Thyroid gland (tissue), 4 donors: Measurements from ENCODE around the gene HNRNPA2B1. TPM values are rescaled to one million over a fixed set of nuclear protein-coding genes. Genes with fewer than 3 reads are reported as not detected.

Experiments
- DNase-seq, 2 donors: peaks; one replicate each; pipeline ENCODE4 v3.0.0-alpha.2; 2019
- H3K27ac ChIP-seq, 3 donors: fragments of 200-600 bp; sonication (generic); 1 replicate in 2 of 3; 2 replicates in 1 of 3; pipeline ENCODE4 v1.5.1; 2016 to 2019; ENCODE audit warnings: mild to moderate bottlenecking in 1 of 3, moderate library complexity in 1 of 3
- H3K27me3 ChIP-seq: fragments of 200-600 bp; sonication (generic); one replicate; pipeline ENCODE4 v1.5.1; 2019
- H3K36me3 ChIP-seq, 2 donors: fragments of 200-600 bp; sonication (generic); one replicate each; pipeline ENCODE4 v1.5.1; 2016 to 2019
- H3K4me1 ChIP-seq, 2 donors: fragments of 200-600 bp; sonication (generic); one replicate each; pipeline ENCODE4 v1.5.1; 2017 to 2019
- H3K4me3 ChIP-seq, 3 donors: fragments of 200-600 bp; sonication (generic); replicated peaks in 1 of 3; 1 replicate in 2 of 3; 2 replicates in 1 of 3; pipeline ENCODE4 v1.5.1; 2016; ENCODE audit warnings: mild to moderate bottlenecking in 1 of 3
- H3K9me3 ChIP-seq: fragments of 200-600 bp; sonication (generic); one replicate; pipeline ENCODE4 v1.5.1; 2017
- POLR2A ChIP-seq, 2 donors: fragments of 450-650 bp; IDR thresholded peaks; one replicate each; pipeline ENCODE4 v1.6.1; 2017; ENCODE audit warnings: antibody characterized with exemption in 2 of 2, mild to moderate bottlenecking in 2 of 2, moderate library complexity in 1 of 2
- WGBS, 2 donors: methylation state at CpG; one replicate each; pipeline ENCODE4 v1.1.5; 2017; 5-methylcytosine and 5-hydroxymethylcytosine counted together
- intact Hi-C: fragments of 100-400 bp; cut with DNase I; formaldehyde crosslinking; loops from one replicate; pipeline ENCODE4 v1.15.1; 2023
- total RNA-seq, 4 donors: library from RNA; depleted of rRNA; stranded (reverse); fragments of >200 nt; gene quantifications; one replicate each; pipeline ENCODE4 v1.2.3, GENCODE V29; 2016
- TF ChIP-seq, protein P1 (sequence below), 6 experiments: fragments of 200-600 bp in 3 of 6; fragments of 450-650 bp in 3 of 6; sonication (generic) in 3 of 6; IDR thresholded peaks; one replicate each; pipeline ENCODE4 v1.5.1; 2016 to 2019; ENCODE audit warnings: antibody characterized with exemption in 6 of 6, mild to moderate bottlenecking in 2 of 6, inconsistent platforms in 1 of 6, moderate library complexity in 1 of 6

HNRNPA2B1 gene
- total RNA-seq, 4 donors from 2014 or later = 192 to 303 (median 239) TPM

DNA sequence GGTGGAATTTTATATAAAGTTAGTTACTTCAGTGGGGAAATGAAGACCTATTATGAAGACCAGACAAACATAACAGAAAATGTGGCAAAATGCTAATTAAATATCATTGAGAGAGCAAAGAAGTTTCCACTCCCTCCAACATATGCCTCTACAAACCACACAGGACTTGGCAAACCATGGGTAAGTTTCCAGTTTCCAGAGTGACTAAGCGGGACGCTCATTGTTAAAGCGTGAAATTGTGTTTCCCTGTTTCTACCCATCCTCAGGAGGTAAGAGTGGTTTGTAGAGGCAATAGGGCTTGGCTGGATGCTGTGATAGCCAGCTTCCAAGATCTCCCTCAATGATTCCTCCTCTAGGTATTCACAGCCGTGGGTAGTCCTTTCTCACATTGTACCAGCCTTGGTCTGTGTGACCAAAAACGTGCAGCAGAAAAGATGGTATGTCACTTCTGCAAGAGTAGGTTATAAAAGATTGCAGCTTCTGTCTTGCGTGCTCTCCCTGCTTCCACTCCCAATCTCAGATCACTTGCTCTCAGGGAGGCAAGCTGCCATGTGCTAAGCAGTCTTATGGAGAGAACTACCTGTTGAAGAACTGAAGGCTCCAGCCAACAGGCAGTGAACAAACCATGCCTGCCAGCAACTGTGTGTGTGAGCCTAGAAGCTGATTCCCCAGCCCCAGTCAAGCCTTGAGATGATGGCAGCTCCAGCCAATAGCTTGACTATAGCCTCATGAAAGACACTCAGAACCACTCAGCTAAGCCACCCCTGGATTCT, 36.7 kb upstream of the HNRNPA2B1 start:
- 91 to 93% methylated on average over 6 of the region's 6 CpGs for WGBS, 2 donors

GRCh38 chr7:26233902-26234511, 33.5 kb upstream of the HNRNPA2B1 start:
- no peaks in the 10 kb centered on the region for H3K27me3 ChIP-seq
- no peaks in the 10 kb centered on the region for H3K36me3 ChIP-seq
- H3K4me3 ChIP-seq = no peak overlapping the region
- WGBS, 2 donors = 86 to 88% methylated on average over 5 of the region's 5 CpGs
- H3K27ac ChIP-seq = no peak overlapping the region
- TF ChIP-seq POLR2A (IDR thresholded peaks at IDR 0.05) = no peak
- H3K9me3 ChIP-seq = no peaks in the 10 kb centered on the region
- no peaks in the 10 kb centered on the region for H3K4me1 ChIP-seq
- intact Hi-C loops = no loop called here
- no peak for DNase-seq

More for the DNA sequence above, 36.7 kb upstream of the HNRNPA2B1 start:
- Histone ChIP-seq H3K4me3 (no peak overlapping the region), H3K4me1 (no peaks in the 10 kb centered on the region), H3K36me3 (no peaks in the 10 kb centered on the region), H3K27me3 (no peaks in the 10 kb centered on the region), H3K9me3 (no peaks in the 10 kb centered on the region), H3K27ac (no peak overlapping the region)
- intact Hi-C loops = no loop called here
- DNase-seq = no peak
- no peak for TF ChIP-seq POLR2A (IDR thresholded peaks at IDR 0.05)
- TF ChIP-seq, protein P1, sequence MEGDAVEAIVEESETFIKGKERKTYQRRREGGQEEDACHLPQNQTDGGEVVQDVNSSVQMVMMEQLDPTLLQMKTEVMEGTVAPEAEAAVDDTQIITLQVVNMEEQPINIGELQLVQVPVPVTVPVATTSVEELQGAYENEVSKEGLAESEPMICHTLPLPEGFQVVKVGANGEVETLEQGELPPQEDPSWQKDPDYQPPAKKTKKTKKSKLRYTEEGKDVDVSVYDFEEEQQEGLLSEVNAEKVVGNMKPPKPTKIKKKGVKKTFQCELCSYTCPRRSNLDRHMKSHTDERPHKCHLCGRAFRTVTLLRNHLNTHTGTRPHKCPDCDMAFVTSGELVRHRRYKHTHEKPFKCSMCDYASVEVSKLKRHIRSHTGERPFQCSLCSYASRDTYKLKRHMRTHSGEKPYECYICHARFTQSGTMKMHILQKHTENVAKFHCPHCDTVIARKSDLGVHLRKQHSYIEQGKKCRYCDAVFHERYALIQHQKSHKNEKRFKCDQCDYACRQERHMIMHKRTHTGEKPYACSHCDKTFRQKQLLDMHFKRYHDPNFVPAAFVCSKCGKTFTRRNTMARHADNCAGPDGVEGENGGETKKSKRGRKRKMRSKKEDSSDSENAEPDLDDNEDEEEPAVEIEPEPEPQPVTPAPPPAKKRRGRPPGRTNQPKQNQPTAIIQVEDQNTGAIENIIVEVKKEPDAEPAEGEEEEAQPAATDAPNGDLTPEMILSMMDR (IDR thresholded peaks at IDR 0.05) = no peak

DNA sequence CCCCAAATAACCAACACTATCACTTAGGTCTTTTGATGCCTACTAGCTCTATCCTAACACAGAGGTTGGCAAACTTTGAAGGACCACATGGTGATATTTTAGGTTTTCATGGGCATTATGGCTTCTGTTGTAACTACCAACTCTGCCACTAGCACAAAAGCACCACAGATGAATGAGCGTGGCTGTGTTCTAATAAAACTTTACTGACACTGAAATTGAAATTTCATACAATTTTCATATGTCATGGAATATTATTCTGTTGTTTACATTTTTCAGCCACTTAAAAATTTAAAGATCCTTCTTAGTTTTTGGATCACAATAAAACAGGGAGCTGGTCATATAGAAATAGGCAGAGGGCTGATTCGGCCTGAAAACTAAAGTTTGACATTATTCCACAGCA, 27.4 kb upstream of the HNRNPA2B1 start:
- Histone ChIP-seq H3K4me3 (no peak overlapping the region), H3K36me3 (no peaks in the 10 kb centered on the region), H3K9me3 (no peaks in the 10 kb centered on the region), H3K27me3 (no peaks in the 10 kb centered on the region), H3K4me1 (no peaks in the 10 kb centered on the region), H3K27ac (no peak overlapping the region)
- intact Hi-C loops = no loop called here
- 95 to 96% methylated on average over 2 of the region's 2 CpGs for WGBS, 2 donors
- no peak for DNase-seq
- TF ChIP-seq POLR2A (IDR thresholded peaks at IDR 0.05) = no peak
- TF ChIP-seq, protein P1 (IDR thresholded peaks at IDR 0.05) = no peak

- Histone ChIP-seq H3K4me1 (no peaks in the 10 kb centered on the region), H3K9me3 (no peaks in the 10 kb centered on the region), H3K27me3 (no peaks in the 10 kb centered on the region), H3K36me3 (no peaks in the 10 kb centered on the region), H3K27ac (no peak overlapping the region), H3K4me3 (no peak overlapping the region)
- TF ChIP-seq, protein P1 (IDR thresholded peaks at IDR 0.05) = no peak
- no peak for TF ChIP-seq POLR2A (IDR thresholded peaks at IDR 0.05)
- intact Hi-C loops = no loop called here
- DNase-seq = no peak
- WGBS, 2 donors = 81 to 85% methylated on average over 5 of the region's 5 CpGs
These were observed 23.8 kb upstream of the HNRNPA2B1 start for GRCh38 chr7:26224359-26224758.

GRCh38 chr7:26216049-26216448, 15.5 kb upstream of the HNRNPA2B1 start:
- WGBS, 2 donors = 76 to 78% methylated on average over 2 of the region's 2 CpGs
- intact Hi-C loops = no loop called here
- no peak for TF ChIP-seq POLR2A (IDR thresholded peaks at IDR 0.05)
- TF ChIP-seq, protein P1 (IDR thresholded peaks at IDR 0.05) = no peak
- DNase-seq = no peak
- no peak overlapping the region for H3K4me3 ChIP-seq
- H3K4me1 ChIP-seq = no peaks in the 10 kb centered on the region
- no peaks in the 10 kb centered on the region for H3K9me3 ChIP-seq
- H3K36me3 ChIP-seq = peaks cover 4 to 18% of the 10 kb centered on the region in 2 donors
- H3K27me3 ChIP-seq = no peaks in the 10 kb centered on the region
- no peak overlapping the region for H3K27ac ChIP-seq
